ENCODE results near the gene NHLH1.

The NHLH1 gene

GRCh38 chr1:160332516-160332915 is 34.4 kb upstream of the NHLH1 start:
- no peak overlapping the region for H3K4me3 ChIP-seq (ENCODE audit: low read depth, low read length)
- DNase-seq (ENCODE audit: low read depth, low spot score), result no peak
- POLR2A ChIA-PET, result no interaction called here
- TF ChIP-seq, protein P1, sequence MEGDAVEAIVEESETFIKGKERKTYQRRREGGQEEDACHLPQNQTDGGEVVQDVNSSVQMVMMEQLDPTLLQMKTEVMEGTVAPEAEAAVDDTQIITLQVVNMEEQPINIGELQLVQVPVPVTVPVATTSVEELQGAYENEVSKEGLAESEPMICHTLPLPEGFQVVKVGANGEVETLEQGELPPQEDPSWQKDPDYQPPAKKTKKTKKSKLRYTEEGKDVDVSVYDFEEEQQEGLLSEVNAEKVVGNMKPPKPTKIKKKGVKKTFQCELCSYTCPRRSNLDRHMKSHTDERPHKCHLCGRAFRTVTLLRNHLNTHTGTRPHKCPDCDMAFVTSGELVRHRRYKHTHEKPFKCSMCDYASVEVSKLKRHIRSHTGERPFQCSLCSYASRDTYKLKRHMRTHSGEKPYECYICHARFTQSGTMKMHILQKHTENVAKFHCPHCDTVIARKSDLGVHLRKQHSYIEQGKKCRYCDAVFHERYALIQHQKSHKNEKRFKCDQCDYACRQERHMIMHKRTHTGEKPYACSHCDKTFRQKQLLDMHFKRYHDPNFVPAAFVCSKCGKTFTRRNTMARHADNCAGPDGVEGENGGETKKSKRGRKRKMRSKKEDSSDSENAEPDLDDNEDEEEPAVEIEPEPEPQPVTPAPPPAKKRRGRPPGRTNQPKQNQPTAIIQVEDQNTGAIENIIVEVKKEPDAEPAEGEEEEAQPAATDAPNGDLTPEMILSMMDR (IDR thresholded peaks at IDR 0.05; ENCODE audit: insufficient read depth, low read length, missing control alignments), result no peak
- CTCF ChIA-PET, result interaction anchor here (1.0 to 9.1 kb wide), 4 partner anchors 13 to 139 kb away, joined by 3 to 71 read pairs (median 6); no protein-coding TSS in a partner anchor

- no peak overlapping the region for H3K4me3 ChIP-seq (ENCODE audit: low read depth, low read length)
- POLR2A ChIA-PET, result no interaction called here
- CTCF ChIA-PET, result interaction anchor here (0.7 to 9.1 kb wide), 5 partner anchors 10 to 117 kb away, joined by 3 to 71 read pairs (median 3); no protein-coding TSS in a partner anchor
- DNase-seq (ENCODE audit: low read depth, low spot score), result no peak
- TF ChIP-seq, protein P1 (IDR thresholded peaks at IDR 0.05; ENCODE audit: insufficient read depth, low read length, missing control alignments), result no peak
These were observed 28.3 kb upstream of the NHLH1 start for GRCh38 chr1:160338580-160338979.

- no peak for DNase-seq (ENCODE audit: low read depth, low spot score)
- ChIA-PET POLR2A (no interaction called here), CTCF (interaction anchor here (0.6 to 9.1 kb wide), 7 partner anchors 10 to 147 kb away, joined by 3 to 71 read pairs (median 4); no protein-coding TSS in a partner anchor)
- no peak overlapping the region for H3K4me3 ChIP-seq (ENCODE audit: low read depth, low read length)
- TF ChIP-seq, protein P1 (IDR thresholded peaks at IDR 0.05; ENCODE audit: insufficient read depth, low read length, missing control alignments), result no peak
These were observed 26.7 kb upstream of the NHLH1 start for GRCh38 chr1:160340146-160340545.

GRCh38 chr1:160340866-160341265 is 26.0 kb upstream of the NHLH1 start:
- ChIA-PET POLR2A (no interaction called here), CTCF (interaction anchor here (1.7 kb wide), 1 partner anchor 49 kb away, joined by 8 read pairs; no protein-coding TSS in a partner anchor)
- DNase-seq (ENCODE audit: low read depth, low spot score), result no peak
- TF ChIP-seq, protein P1 (IDR thresholded peaks at IDR 0.05; ENCODE audit: insufficient read depth, low read length, missing control alignments), result no peak
- peak overlapping the region; percentile 93 for H3K4me3 ChIP-seq (ENCODE audit: low read depth, low read length)

DNA sequence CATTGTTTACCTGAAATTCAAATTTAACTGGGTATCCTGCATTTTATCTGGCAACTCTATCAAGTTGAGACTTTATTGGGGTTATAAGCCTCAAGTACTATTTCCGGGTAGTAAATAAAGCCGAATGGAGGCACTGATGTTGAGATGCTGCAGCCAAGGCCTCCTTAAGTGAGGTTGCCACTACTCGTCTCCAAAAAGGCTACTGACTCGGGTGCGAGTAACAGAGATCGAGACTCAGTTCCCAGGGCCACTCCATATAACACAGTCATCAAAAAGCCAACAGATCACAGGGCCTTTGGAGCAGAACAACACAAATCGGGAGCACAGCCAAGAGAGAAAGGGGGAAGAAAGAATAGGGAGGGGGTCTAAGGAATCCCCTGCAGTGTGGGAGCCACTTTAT is 24.3 kb upstream of the NHLH1 start:
- DNase-seq (ENCODE audit: low read depth, low spot score), result no peak
- peak overlapping the region; percentile 93 for H3K4me3 ChIP-seq (ENCODE audit: low read depth, low read length)
- TF ChIP-seq, protein P1 (IDR thresholded peaks at IDR 0.05; ENCODE audit: insufficient read depth, low read length, missing control alignments), result no peak
- ChIA-PET POLR2A (no interaction called here), CTCF (interaction anchor here (0.9 to 1.7 kb wide), 4 partner anchors 13 to 257 kb away, joined by 3 to 8 read pairs (median 3); no protein-coding TSS in a partner anchor)

DNA sequence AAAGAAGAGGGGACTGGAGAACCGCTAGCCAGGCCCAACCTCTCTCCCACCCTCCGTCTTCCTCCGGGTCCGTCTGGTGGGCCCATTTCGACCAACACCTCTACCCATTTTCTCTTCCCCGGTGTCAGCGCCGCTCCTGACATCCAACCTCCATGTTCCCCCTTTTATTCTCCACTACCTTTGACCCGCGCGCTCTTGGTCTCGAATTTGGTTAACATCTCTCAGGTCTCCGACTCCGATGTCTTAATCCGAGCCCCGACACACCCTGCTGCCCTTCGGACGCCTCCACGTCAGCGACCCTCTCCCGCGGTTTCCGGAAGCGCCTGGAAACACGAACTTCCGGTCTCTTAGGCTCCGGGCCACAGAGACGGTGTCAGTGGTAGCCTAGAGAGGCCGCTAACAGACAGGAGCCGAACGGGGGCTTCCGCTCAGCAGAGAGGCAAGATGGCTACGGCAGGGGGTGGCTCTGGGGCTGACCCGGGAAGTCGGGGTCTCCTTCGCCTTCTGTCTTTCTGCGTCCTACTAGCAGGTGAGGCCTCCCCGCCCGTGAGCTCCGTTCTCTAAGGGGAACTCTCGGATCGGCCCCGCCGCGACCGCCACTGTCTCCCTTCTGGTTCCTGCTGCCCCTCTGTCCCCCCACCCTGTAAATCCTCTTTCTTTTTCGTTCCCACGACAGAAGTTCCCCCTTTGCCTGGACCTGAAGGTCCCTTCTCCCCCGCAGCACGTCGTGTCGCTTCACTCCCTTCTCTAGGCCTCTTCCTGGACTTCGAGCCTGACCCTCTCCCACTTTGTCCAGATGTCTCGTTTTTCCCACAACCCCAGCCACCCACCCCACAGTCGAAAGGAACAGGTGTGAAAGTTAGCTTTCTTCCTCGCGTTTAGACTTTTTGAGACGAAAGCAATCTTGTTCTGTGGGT is 23.7 kb upstream of the NHLH1 start, which contains the start of the genes COPA and NCSTN:
Gene COPA (minus strand): TSS at position 298 of the 917 bp plus-strand sequence. CDS start 80 bp downstream, at position 218.
Gene NCSTN (plus strand): TSS at position 431 of the 917 bp plus-strand sequence. CDS start 14 bp downstream, at position 445.
- POLR2A ChIA-PET, result no interaction called here
- peak within 1 kb of the TSS; percentile 93 for H3K4me3 ChIP-seq (ENCODE audit: low read depth, low read length)
- TF ChIP-seq, protein P1 (IDR thresholded peaks at IDR 0.05; ENCODE audit: insufficient read depth, low read length, missing control alignments), result no peak
- CTCF ChIA-PET, result interaction anchor here (1.2 to 2.7 kb wide), 3 partner anchors 11 to 52 kb away, joined by 4 to 23 read pairs (median 6); no protein-coding TSS in a partner anchor
- peak; percentile 84 for DNase-seq (ENCODE audit: low read depth, low spot score)
